CD4-positive, alpha-beta memory T cell (primary cell): ENCODE results near the gene SMIM28. TPM values are rescaled to one million over a fixed set of nuclear protein-coding genes. Genes with fewer than 3 reads are reported as not detected.

Source experiments
- CTCF ChIA-PET: fragments of 350-600 bp; sonication (Branson Sonifier 250); formaldehyde crosslinking; loops from one replicate; lab custom pipeline; 2021; ENCODE audit warnings: inconsistent platforms; ENCODE audit not compliant: partially characterized antibody; lab: Charles Lee
- POLR2A ChIA-PET: fragments of 350-600 bp; sonication (Branson Sonifier 250); formaldehyde crosslinking; loops from one replicate; lab custom pipeline; 2021; ENCODE audit not compliant: partially characterized antibody; lab: Charles Lee
- DNase-seq, 5 donors: peaks; one replicate each; pipeline versions ENCODE4 v3.0.0 to v3.0.0-alpha.2; 2020 to 2022; ENCODE audit warnings: mixed read lengths in 1 of 5
- H3K27ac ChIP-seq: one replicate; pipeline ENCODE4 v1.7.0; 2013; ENCODE audit warnings: low read depth, low read length
- H3K27me3 ChIP-seq: 2 replicates; pipeline ENCODE4 v1.7.0; 2013; ENCODE audit warnings: mild to moderate bottlenecking, low read length, moderate library complexity; ENCODE audit not compliant: insufficient read depth
- H3K36me3 ChIP-seq: 2 replicates; pipeline ENCODE4 v1.7.0; 2013; ENCODE audit warnings: mild to moderate bottlenecking, low read length, moderate library complexity; ENCODE audit not compliant: insufficient read depth
- H3K4me1 ChIP-seq: 2 replicates; pipeline ENCODE4 v1.7.0; 2013; ENCODE audit warnings: mild to moderate bottlenecking, low read length, moderate library complexity; ENCODE audit not compliant: insufficient read depth
- H3K4me3 ChIP-seq, 2 donors: one replicate each; pipeline ENCODE4 v1.7.0; 2013; ENCODE audit warnings: low read length in 2 of 2, mild to moderate bottlenecking in 1 of 2
- H3K9me3 ChIP-seq, 2 donors: one replicate each; pipeline ENCODE4 v1.7.0; 2013; ENCODE audit warnings: low read length in 2 of 2, control low read depth in 1 of 2; ENCODE audit not compliant: control insufficient read depth in 1 of 2
- H3K27ac Mint-ChIP-seq, 7 donors: one replicate each; pipeline ENCODE4 v1.8.0; 2020 to 2021; ENCODE audit warnings: mixed read lengths in 7 of 7, mild to moderate bottlenecking in 6 of 7, inconsistent platforms in 3 of 7, moderate library complexity in 3 of 7
- H3K27me3 Mint-ChIP-seq, 2 donors: one replicate each; pipeline ENCODE4 v1.8.0; 2020 to 2021; ENCODE audit warnings: mixed read lengths in 2 of 2
- H3K36me3 Mint-ChIP-seq, 2 donors: one replicate each; pipeline ENCODE4 v1.8.0; 2020 to 2021; ENCODE audit warnings: mixed read lengths in 2 of 2, inconsistent platforms in 1 of 2, mild to moderate bottlenecking in 1 of 2
- H3K4me1 Mint-ChIP-seq, 4 donors: one replicate each; pipeline ENCODE4 v1.8.0; 2020 to 2021; ENCODE audit warnings: mixed read lengths in 4 of 4, mild to moderate bottlenecking in 1 of 4
- H3K4me3 Mint-ChIP-seq, 8 donors: one replicate each; pipeline ENCODE4 v1.8.0; 2020 to 2021; ENCODE audit warnings: mixed read lengths in 8 of 8, mild to moderate bottlenecking in 7 of 8, moderate library complexity in 6 of 8, inconsistent platforms in 3 of 8
- H3K9me3 Mint-ChIP-seq, 8 donors: one replicate each; pipeline ENCODE4 v1.8.0; 2020 to 2021; ENCODE audit warnings: mixed read lengths in 8 of 8, mild to moderate bottlenecking in 5 of 8, inconsistent platforms in 3 of 8, moderate library complexity in 1 of 8
- intact Hi-C: fragments of 100-400 bp; cut with micrococcal nuclease; formaldehyde crosslinking; loops from one replicate; pipeline ENCODE4 v1.15.1; 2023
- polyA plus RNA-seq, 2 donors: library from polyadenylated mRNA; unstranded; fragments of 300-500 nt; fragmentation: Illumina TruSeq; gene quantifications; one replicate each; pipeline ENCODE4 v1.2.3, GENCODE V29; 2021
- total RNA-seq, 2 experiments: library from RNA; stranded (reverse); gene quantifications; one replicate each; pipeline ENCODE4 v1.2.3, GENCODE V29; 2021

Gene SMIM28
- total and polyA plus RNA-seq, 4 experiments from 2014 or later: not detected

- ChIA-PET POLR2A (no interaction called here), CTCF (no interaction called here)
- Histone ChIP-seq H3K27me3 (no peaks in the 10 kb centered on the region), H3K9me3 (no peaks in the 10 kb centered on the region), H3K36me3 (no peaks in the 10 kb centered on the region), H3K4me3 (no peak overlapping the region), H3K27ac (no peak overlapping the region), H3K4me1 (no peaks in the 10 kb centered on the region)
- intact Hi-C loops: no loop called here
- H3K36me3 Mint-ChIP-seq: no peaks in the 10 kb centered on the region
- no peaks in the 10 kb centered on the region for H3K4me1 Mint-ChIP-seq
- H3K27me3 Mint-ChIP-seq: peaks cover 11 to 14% of the 10 kb centered on the region in 2 donors
- H3K27ac Mint-ChIP-seq: no peak overlapping the region
- DNase-seq: no peak
- H3K4me3 Mint-ChIP-seq: no peak overlapping the region
- H3K9me3 Mint-ChIP-seq: no peaks in the 10 kb centered on the region
Observed at GRCh38 chr6:138386897-138387296, 9.2 kb downstream of the SMIM28 start.

GRCh38 chr6:138387577-138388368 is 10.1 kb downstream of the SMIM28 start:
- no peaks in the 10 kb centered on the region for H3K36me3 ChIP-seq
- Mint-ChIP-seq H3K4me1 (no peaks in the 10 kb centered on the region), H3K36me3 (no peaks in the 10 kb centered on the region), H3K4me3 (no peak overlapping the region), H3K27ac (no peak overlapping the region), H3K27me3 (peaks cover 10 to 12% of the 10 kb centered on the region in 2 donors), H3K9me3 (no peaks in the 10 kb centered on the region)
- intact Hi-C loops: no loop called here
- no peaks in the 10 kb centered on the region for H3K9me3 ChIP-seq
- H3K27me3 ChIP-seq: no peaks in the 10 kb centered on the region
- ChIA-PET CTCF (interaction anchor here (1.0 kb wide), 1 partner anchor 130 kb away, joined by 3 read pairs; no protein-coding TSS in a partner anchor), POLR2A (no interaction called here)
- no peak for DNase-seq
- no peak overlapping the region for H3K4me3 ChIP-seq
- H3K27ac ChIP-seq: no peak overlapping the region
- H3K4me1 ChIP-seq: no peaks in the 10 kb centered on the region

- Mint-ChIP-seq H3K36me3 (no peaks in the 10 kb centered on the region), H3K4me1 (no peaks in the 10 kb centered on the region), H3K9me3 (no peaks in the 10 kb centered on the region), H3K4me3 (no peak overlapping the region), H3K27me3 (peaks cover 8 to 12% of the 10 kb centered on the region in 2 donors), H3K27ac (peak overlapping the region in 1 of 7 donors; percentile 9)
- Histone ChIP-seq H3K27ac (no peak overlapping the region), H3K4me1 (no peaks in the 10 kb centered on the region), H3K27me3 (no peaks in the 10 kb centered on the region), H3K4me3 (no peak overlapping the region), H3K9me3 (no peaks in the 10 kb centered on the region), H3K36me3 (no peaks in the 10 kb centered on the region)
- POLR2A ChIA-PET: no interaction called here
- no peak for DNase-seq
- CTCF ChIA-PET: no interaction called here
- intact Hi-C loops: no loop called here
Observed at GRCh38 chr6:138389551-138389950, 11.8 kb downstream of the SMIM28 start.

- no peaks in the 10 kb centered on the region for H3K4me1 Mint-ChIP-seq
- H3K27ac Mint-ChIP-seq: no peak overlapping the region
- H3K4me3 ChIP-seq: no peak overlapping the region
- no peak overlapping the region for H3K27ac ChIP-seq
- ChIA-PET CTCF (interaction anchor here (1.0 to 1.8 kb wide), 3 partner anchors 9 to 124 kb away, joined by 3 to 6 read pairs (median 6); no protein-coding TSS in a partner anchor), POLR2A (no interaction called here)
- no peaks in the 10 kb centered on the region for H3K4me1 ChIP-seq
- no peaks in the 10 kb centered on the region for H3K9me3 Mint-ChIP-seq
- no peaks in the 10 kb centered on the region for H3K27me3 ChIP-seq
- H3K4me3 Mint-ChIP-seq: no peak overlapping the region
- no peak for DNase-seq
- H3K36me3 ChIP-seq: no peaks in the 10 kb centered on the region
- intact Hi-C loops: no loop called here
- H3K9me3 ChIP-seq: no peaks in the 10 kb centered on the region
- H3K27me3 Mint-ChIP-seq: peaks cover 2 to 8% of the 10 kb centered on the region in 2 donors
- no peaks in the 10 kb centered on the region for H3K36me3 Mint-ChIP-seq
Observed at GRCh38 chr6:138393871-138394783, 16.4 kb downstream of the SMIM28 start.

- Mint-ChIP-seq H3K27ac (no peak overlapping the region), H3K36me3 (no peaks in the 10 kb centered on the region), H3K4me3 (no peak overlapping the region), H3K4me1 (no peaks in the 10 kb centered on the region), H3K27me3 (peaks cover 0 to 5% of the 10 kb centered on the region in 2 donors), H3K9me3 (no peaks in the 10 kb centered on the region)
- ChIA-PET CTCF (no interaction called here), POLR2A (no interaction called here)
- intact Hi-C loops: no loop called here
- Histone ChIP-seq H3K4me1 (no peaks in the 10 kb centered on the region), H3K27ac (no peak overlapping the region), H3K27me3 (no peaks in the 10 kb centered on the region), H3K4me3 (no peak overlapping the region), H3K36me3 (no peaks in the 10 kb centered on the region), H3K9me3 (no peaks in the 10 kb centered on the region)
- DNase-seq: no peak
Observed at GRCh38 chr6:138396709-138397108, 19.0 kb downstream of the SMIM28 start.

- CTCF ChIA-PET: no interaction called here
Observed at GRCh38 chr6:138397128-138398122, 19.7 kb downstream of the SMIM28 start.

More at GRCh38 chr6:138397128-138398122, 19.7 kb downstream of the SMIM28 start:
- Mint-ChIP-seq H3K4me1 (no peaks in the 10 kb centered on the region), H3K27me3 (peaks cover 0 to 1% of the 10 kb centered on the region in 2 donors), H3K4me3 (no peak overlapping the region), H3K36me3 (no peaks in the 10 kb centered on the region), H3K9me3 (no peaks in the 10 kb centered on the region), H3K27ac (no peak overlapping the region)
- Histone ChIP-seq H3K27ac (no peak overlapping the region), H3K27me3 (no peaks in the 10 kb centered on the region), H3K4me1 (no peaks in the 10 kb centered on the region), H3K36me3 (no peaks in the 10 kb centered on the region), H3K9me3 (no peaks in the 10 kb centered on the region), H3K4me3 (no peak overlapping the region)
- POLR2A ChIA-PET: no interaction called here
- intact Hi-C loops: no loop called here
- DNase-seq: no peak
